Loucy (cell line): ENCODE measurements around the gene IGFBP2.

Experiments
- EZH2phosphoT487 ChIP-seq: fragments of 200-600 bp; IDR thresholded peaks from 2 replicates; pipeline ENCODE4 v1.6.1; 2018; ENCODE audit warnings: antibody characterized with exemption, mild to moderate bottlenecking, moderate library complexity, borderline replicate concordance
- TF ChIP-seq, protein P1 (sequence below): fragments of 200-600 bp; sonication (generic); conservative IDR thresholded peaks from 2 replicates; pipeline ENCODE4 v1.5.1; 2014; ENCODE audit warnings: mild to moderate bottlenecking, antibody characterized with exemption, low read length

DNA sequence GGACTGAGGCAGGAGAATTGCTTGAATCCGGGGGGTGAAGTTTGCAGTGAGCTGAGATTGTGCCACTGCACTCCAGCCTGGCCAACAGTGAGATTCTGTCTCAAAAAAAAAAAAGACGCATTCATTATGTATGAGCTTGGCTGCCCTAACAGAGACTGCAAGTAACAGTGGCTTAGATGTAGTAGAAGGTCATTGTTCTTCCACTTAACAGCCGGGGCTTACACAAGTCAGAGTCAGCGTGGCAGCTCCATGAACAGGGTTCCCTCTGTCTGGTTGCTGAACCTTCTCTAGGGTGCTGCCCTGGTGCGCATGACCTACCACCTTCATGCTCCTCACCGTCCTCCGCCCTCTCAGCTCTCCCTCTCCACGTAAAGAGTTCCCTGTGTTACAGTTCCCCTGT, 49.1 kb upstream of the IGFBP2 start:
- TF ChIP-seq, protein P1, sequence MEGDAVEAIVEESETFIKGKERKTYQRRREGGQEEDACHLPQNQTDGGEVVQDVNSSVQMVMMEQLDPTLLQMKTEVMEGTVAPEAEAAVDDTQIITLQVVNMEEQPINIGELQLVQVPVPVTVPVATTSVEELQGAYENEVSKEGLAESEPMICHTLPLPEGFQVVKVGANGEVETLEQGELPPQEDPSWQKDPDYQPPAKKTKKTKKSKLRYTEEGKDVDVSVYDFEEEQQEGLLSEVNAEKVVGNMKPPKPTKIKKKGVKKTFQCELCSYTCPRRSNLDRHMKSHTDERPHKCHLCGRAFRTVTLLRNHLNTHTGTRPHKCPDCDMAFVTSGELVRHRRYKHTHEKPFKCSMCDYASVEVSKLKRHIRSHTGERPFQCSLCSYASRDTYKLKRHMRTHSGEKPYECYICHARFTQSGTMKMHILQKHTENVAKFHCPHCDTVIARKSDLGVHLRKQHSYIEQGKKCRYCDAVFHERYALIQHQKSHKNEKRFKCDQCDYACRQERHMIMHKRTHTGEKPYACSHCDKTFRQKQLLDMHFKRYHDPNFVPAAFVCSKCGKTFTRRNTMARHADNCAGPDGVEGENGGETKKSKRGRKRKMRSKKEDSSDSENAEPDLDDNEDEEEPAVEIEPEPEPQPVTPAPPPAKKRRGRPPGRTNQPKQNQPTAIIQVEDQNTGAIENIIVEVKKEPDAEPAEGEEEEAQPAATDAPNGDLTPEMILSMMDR = no peak
- no peak for TF ChIP-seq EZH2phosphoT487
